Measurements from ENCODE around the gene GCNT4. TPM values are rescaled to one million over a fixed set of nuclear protein-coding genes. Genes with fewer than 3 reads are reported as not detected.
"Not testable (repeated sequence)": the region's sequence is repeated elsewhere in the genome, so short reads cannot be mapped to it uniquely, and the experiment has no call there.

Gene GCNT4
- 1 to 10 TPM; 5.3 to 6.0 TPM for total RNA-seq

GRCh38 chr5:75052192-75053053 is at the start of gene GCNT4:
Gene GCNT4, minus strand, starts transcription at chr5:75052558. Its CDS starts 22,521 bp downstream, at chr5:75030037.
- H3K27me3 Mint-ChIP-seq: no peaks in the 10 kb centered on the region
- DNase-seq: peak; percentile 76
- ATAC-seq (ENCODE audit: low read depth): peak; percentile 34

GRCh38 chr5:75095956-75096355 is 43.6 kb upstream of the GCNT4 start:
- H3K4me1 Mint-ChIP-seq; POLR2A ChIA-PET; DNase-seq; H3K27ac Mint-ChIP-seq; H3K9me3 Mint-ChIP-seq; H3K36me3 Mint-ChIP-seq; ATAC-seq (ENCODE audit: low read depth); H3K4me3 Mint-ChIP-seq; H3K27me3 Mint-ChIP-seq: not testable (repeated sequence)

More at GRCh38 chr5:75052192-75053053, at the start of gene GCNT4:
- Mint-ChIP-seq H3K9me3 (no peaks in the 10 kb centered on the region), H3K4me3 (peak within 1 kb of the TSS; percentile 94), H3K27ac (peak within 1 kb of the TSS; percentile 93), H3K36me3 (no peaks in the 10 kb centered on the region), H3K4me1 (peaks cover 64% of the 10 kb centered on the region)
- POLR2A ChIA-PET: interaction anchor here (0.7 to 3.4 kb wide), 7 partner anchors 17 to 637 kb away, joined by 3 to 31 read pairs (median 4); partner anchors contain the start of genes ANKRD31 and HMGCR

- Mint-ChIP-seq H3K4me3 (no peak overlapping the region), H3K36me3 (no peaks in the 10 kb centered on the region), H3K27me3 (peaks cover 2% of the 10 kb centered on the region), H3K27ac (no peak overlapping the region), H3K4me1 (peaks cover 6% of the 10 kb centered on the region), H3K9me3 (no peaks in the 10 kb centered on the region)
- no peak for DNase-seq
- no peak for ATAC-seq (ENCODE audit: low read depth)
- POLR2A ChIA-PET: no interaction called here
Measured at GRCh38 chr5:75091597-75091996, 39.2 kb upstream of the GCNT4 start.

GRCh38 chr5:75089662-75090061 is 37.3 kb upstream of the GCNT4 start:
- Mint-ChIP-seq H3K27me3 (peaks cover 2% of the 10 kb centered on the region), H3K36me3 (no peaks in the 10 kb centered on the region), H3K9me3 (no peaks in the 10 kb centered on the region), H3K4me1 (peaks cover 1% of the 10 kb centered on the region), H3K4me3 (no peak overlapping the region), H3K27ac (no peak overlapping the region)
- no peak for DNase-seq
- no peak for ATAC-seq (ENCODE audit: low read depth)
- POLR2A ChIA-PET: no interaction called here

GRCh38 chr5:75089137-75089536 is 36.8 kb upstream of the GCNT4 start:
- Mint-ChIP-seq H3K4me1 (peaks cover 1% of the 10 kb centered on the region), H3K27ac (no peak overlapping the region), H3K9me3 (no peaks in the 10 kb centered on the region), H3K4me3 (no peak overlapping the region), H3K27me3 (peaks cover 2% of the 10 kb centered on the region), H3K36me3 (no peaks in the 10 kb centered on the region)
- ATAC-seq (ENCODE audit: low read depth) (no peak), DNase-seq (no peak)
- POLR2A ChIA-PET: no interaction called here

- POLR2A ChIA-PET: no interaction called here
- no peak for ATAC-seq (ENCODE audit: low read depth)
- Mint-ChIP-seq H3K4me1 (peaks cover 1% of the 10 kb centered on the region), H3K27ac (no peak overlapping the region), H3K27me3 (peaks cover 2% of the 10 kb centered on the region), H3K9me3 (no peaks in the 10 kb centered on the region), H3K36me3 (no peaks in the 10 kb centered on the region), H3K4me3 (no peak overlapping the region)
- no peak for DNase-seq
Measured at GRCh38 chr5:75088648-75089047, 36.3 kb upstream of the GCNT4 start.

GRCh38 chr5:75081510-75081909 is 29.2 kb upstream of the GCNT4 start:
- Mint-ChIP-seq H3K27ac (no peak overlapping the region), H3K4me1 (no peaks in the 10 kb centered on the region)
- DNase-seq: no peak

GRCh38 chr5:75079346-75079745 is 27.0 kb upstream of the GCNT4 start:
- not testable (repeated sequence) for H3K27ac Mint-ChIP-seq, H3K4me1 Mint-ChIP-seq, DNase-seq

More at GRCh38 chr5:75081510-75081909, 29.2 kb upstream of the GCNT4 start:
- Mint-ChIP-seq H3K4me3 (no peak overlapping the region), H3K36me3 (no peaks in the 10 kb centered on the region), H3K27me3 (no peaks in the 10 kb centered on the region), H3K9me3 (no peaks in the 10 kb centered on the region)
- POLR2A ChIA-PET: no interaction called here
- no peak for ATAC-seq (ENCODE audit: low read depth)

GRCh38 chr5:75078027-75078426 is 25.7 kb upstream of the GCNT4 start:
- Mint-ChIP-seq H3K9me3 (no peaks in the 10 kb centered on the region), H3K4me1 (peaks cover 3% of the 10 kb centered on the region), H3K27me3 (peaks cover 3% of the 10 kb centered on the region), H3K36me3 (peaks cover 1% of the 10 kb centered on the region), H3K27ac (no peak overlapping the region), H3K4me3 (no peak overlapping the region)
- POLR2A ChIA-PET: no interaction called here
- DNase-seq (no peak), ATAC-seq (ENCODE audit: low read depth) (no peak)

More at GRCh38 chr5:75079346-75079745, 27.0 kb upstream of the GCNT4 start:
- H3K27me3 Mint-ChIP-seq; POLR2A ChIA-PET; H3K4me3 Mint-ChIP-seq; H3K36me3 Mint-ChIP-seq; ATAC-seq (ENCODE audit: low read depth); H3K9me3 Mint-ChIP-seq: not testable (repeated sequence)

- Mint-ChIP-seq H3K4me3 (no peak overlapping the region), H3K9me3 (no peaks in the 10 kb centered on the region), H3K4me1 (peaks cover 3% of the 10 kb centered on the region), H3K27ac (no peak overlapping the region), H3K36me3 (peaks cover 1% of the 10 kb centered on the region), H3K27me3 (peaks cover 3% of the 10 kb centered on the region)
- POLR2A ChIA-PET: no interaction called here
- ATAC-seq (ENCODE audit: low read depth) (no peak), DNase-seq (no peak)
Measured at GRCh38 chr5:75072061-75072460, 19.7 kb upstream of the GCNT4 start.

GRCh38 chr5:75071100-75071499 is 18.7 kb upstream of the GCNT4 start:
- ATAC-seq (ENCODE audit: low read depth) (no peak), DNase-seq (no peak)
- Mint-ChIP-seq H3K4me3 (no peak overlapping the region), H3K27me3 (peaks cover 3% of the 10 kb centered on the region), H3K36me3 (peaks cover 1% of the 10 kb centered on the region), H3K9me3 (no peaks in the 10 kb centered on the region), H3K27ac (no peak overlapping the region), H3K4me1 (peaks cover 3% of the 10 kb centered on the region)
- POLR2A ChIA-PET: no interaction called here

GRCh38 chr5:75067434-75067833 is 15.1 kb upstream of the GCNT4 start:
- Mint-ChIP-seq H3K27me3 (no peaks in the 10 kb centered on the region), H3K9me3 (no peaks in the 10 kb centered on the region), H3K27ac (no peak overlapping the region), H3K4me3 (no peak overlapping the region), H3K4me1 (peaks cover 6% of the 10 kb centered on the region), H3K36me3 (peaks cover 2% of the 10 kb centered on the region)
- POLR2A ChIA-PET: no interaction called here
- ATAC-seq (ENCODE audit: low read depth): no peak
- no peak for DNase-seq

- Mint-ChIP-seq H3K27ac (peak overlapping the region; percentile 75), H3K4me1 (peaks cover 32% of the 10 kb centered on the region), H3K36me3 (peaks cover 5% of the 10 kb centered on the region), H3K9me3 (no peaks in the 10 kb centered on the region), H3K4me3 (no peak overlapping the region), H3K27me3 (no peaks in the 10 kb centered on the region)
- ATAC-seq (ENCODE audit: low read depth) (no peak), DNase-seq (no peak)
- POLR2A ChIA-PET: no interaction called here
Measured at GRCh38 chr5:75062925-75063531, 10.7 kb upstream of the GCNT4 start.
